Measurements from ENCODE around the gene UNK.

Gene UNK

GRCh38 chr17:75808905-75809621 lies 24.5 kb downstream of the UNK start:
- peak; percentile 19; the same call in 2 of the 3 replicates for ATAC-seq

GRCh38 chr17:75809631-75810111 lies 25.1 kb downstream of the UNK start:
- TF ChIP-seq CSRNP3 (CRISPR knock-in tag; IDR thresholded peaks at IDR 0.05), result no peak
- no peak for TF ChIP-seq POU6F1 (CRISPR knock-in tag; IDR thresholded peaks at IDR 0.05; ENCODE audit: borderline replicate concordance, low read depth)
- TF ChIP-seq ARNTL (CRISPR knock-in tag; IDR thresholded peaks at IDR 0.05; ENCODE audit: borderline replicate concordance, low read depth), result no peak
- no peak for TF ChIP-seq CREB5 (CRISPR knock-in tag; IDR thresholded peaks at IDR 0.05; ENCODE audit: low read depth)
- TF ChIP-seq PATZ1 (CRISPR knock-in tag; IDR thresholded peaks at IDR 0.05; ENCODE audit: borderline replicate concordance), result no peak
- no peak for TF ChIP-seq GLIS3 (CRISPR knock-in tag; IDR thresholded peaks at IDR 0.05)
- no peak for TF ChIP-seq ZNF565 (CRISPR knock-in tag; conservative IDR thresholded peaks at IDR 0.05; ENCODE audit: low read depth)
- TF ChIP-seq ZFP3 (CRISPR knock-in tag; IDR thresholded peaks at IDR 0.05), result no peak
- TF ChIP-seq RARB (CRISPR knock-in tag; IDR thresholded peaks at IDR 0.05), result no peak
- no peak for TF ChIP-seq ESRRG (CRISPR knock-in tag; IDR thresholded peaks at IDR 0.05)
- TF ChIP-seq TSHZ2 (CRISPR knock-in tag; IDR thresholded peaks at IDR 0.05), result no peak
- TF ChIP-seq SNAI2 (CRISPR knock-in tag; IDR thresholded peaks at IDR 0.05), result no peak
- no peak for TF ChIP-seq TCF4 (CRISPR knock-in tag; IDR thresholded peaks at IDR 0.05; ENCODE audit: borderline replicate concordance)
- no peak for TF ChIP-seq OSR1 (CRISPR knock-in tag; IDR thresholded peaks at IDR 0.05)
- no peak for ATAC-seq

More at GRCh38 chr17:75808905-75809621, 24.5 kb downstream of the UNK start:
- TF ChIP-seq ISL1 (CRISPR knock-in tag; IDR thresholded peaks at IDR 0.05) (0 out of 2 replicates have a peak, but pooled peaks have one; percentile 37), BACH2 (CRISPR knock-in tag; IDR thresholded peaks at IDR 0.05; ENCODE audit: borderline replicate concordance) (no peak)

- ATAC-seq, result no peak
- TF ChIP-seq ZFP3 (CRISPR knock-in tag; IDR thresholded peaks at IDR 0.05), result no peak
- TF ChIP-seq ARNTL (CRISPR knock-in tag; IDR thresholded peaks at IDR 0.05; ENCODE audit: borderline replicate concordance, low read depth), result no peak
- TF ChIP-seq ZNF8 (CRISPR knock-in tag; IDR thresholded peaks at IDR 0.05), result no peak
- no peak for TF ChIP-seq CSRNP3 (CRISPR knock-in tag; IDR thresholded peaks at IDR 0.05)
- TF ChIP-seq GLIS3 (CRISPR knock-in tag; IDR thresholded peaks at IDR 0.05), result no peak
- TF ChIP-seq PATZ1 (CRISPR knock-in tag; IDR thresholded peaks at IDR 0.05; ENCODE audit: borderline replicate concordance), result no peak
- no peak for TF ChIP-seq CSDC2 (CRISPR knock-in tag; IDR thresholded peaks at IDR 0.05)
- no peak for TF ChIP-seq POU6F1 (CRISPR knock-in tag; IDR thresholded peaks at IDR 0.05; ENCODE audit: borderline replicate concordance, low read depth)
These were observed 25.6 kb downstream of the UNK start for GRCh38 chr17:75810216-75810615.

Data from SK-N-SH treated with all-trans-retinoic acid at 6 μM for 48 hours (cell line).